H1 (cell line): ENCODE measurements around the gene SEMA3E. TPM values are rescaled to one million over a fixed set of nuclear protein-coding genes. Genes with fewer than 3 reads are reported as not detected.

Experiments used
- CTCF ChIA-PET: fragments of 300-600 bp; sonication (Branson Sonifier 250); formaldehyde crosslinking; loops from one replicate; lab custom pipeline; 2021; ENCODE audit not compliant: partially characterized antibody; lab: Charles Lee
- POLR2A ChIA-PET: fragments of 300-600 bp; sonication (Branson Sonifier 250); formaldehyde crosslinking; loops from one replicate; lab custom pipeline; 2021; ENCODE audit warnings: inconsistent platforms; ENCODE audit not compliant: partially characterized antibody; lab: Charles Lee
- DNase-seq, 2 experiments: peaks; one replicate each; pipeline versions ENCODE4 v3.0.0 to v3.0.0-alpha.2; 2010 to 2022; ENCODE audit warnings: low spot score in 2 of 2, low read depth in 1 of 2, mixed read lengths in 1 of 2
- FAIRE-seq: peaks from 2 replicates; lab custom pipeline; 2011; peaks lifted over from hg19 to GRCh38; lab: Jason Lieb, UNC
- H2AFZ ChIP-seq: 2 replicates; pipeline ENCODE4 v1.8.1; 2012; ENCODE audit warnings: low read length, inconsistent platforms
- H2AK5ac ChIP-seq: 2 replicates; pipeline ENCODE4 v1.6.1; 2013; ENCODE audit warnings: low read depth, low read length
- H2BK120ac ChIP-seq: replicated peaks from 2 replicates; pipeline ENCODE3; 2013; ENCODE audit warnings: low read depth, low read length, inconsistent platforms
- H2BK12ac ChIP-seq: 2 replicates; pipeline ENCODE4 v1.6.1; 2013; ENCODE audit warnings: low read depth, low read length
- H2BK15ac ChIP-seq: 2 replicates; pipeline ENCODE4 v1.6.1; 2013; ENCODE audit warnings: low read length
- H2BK20ac ChIP-seq: 2 replicates; pipeline ENCODE4 v1.6.1; 2013; ENCODE audit warnings: low read length
- H2BK5ac ChIP-seq: 2 replicates; pipeline ENCODE4 v1.6.1; 2013; ENCODE audit warnings: low read depth, low read length
- H3K14ac ChIP-seq: 2 replicates; pipeline ENCODE4 v1.6.1; 2013; ENCODE audit warnings: inconsistent platforms; ENCODE audit not compliant: insufficient read length
- H3K18ac ChIP-seq: 2 replicates; pipeline ENCODE4 v1.6.1; 2013; ENCODE audit warnings: low read length; ENCODE audit errors: extremely low read depth
- H3K23ac ChIP-seq: 2 replicates; pipeline ENCODE4 v1.6.1; 2013; ENCODE audit warnings: inconsistent platforms; ENCODE audit not compliant: insufficient read length
- H3K23me2 ChIP-seq: 2 replicates; pipeline ENCODE4 v1.6.1; 2013; ENCODE audit warnings: low read depth, low read length
- H3K27ac ChIP-seq: 2 replicates; pipeline ENCODE4 v1.6.1; 2011; ENCODE audit warnings: low read depth, low read length, inconsistent platforms
- H3K27me3 ChIP-seq, 4 experiments: replicated peaks in 1 of 4; 1 replicate in 1 of 4; 2 replicates in 3 of 4; pipeline versions ENCODE4 v1.6.1 to v1.8.1; 2011 to 2013; ENCODE audit warnings: low read length in 3 of 4, mild to moderate bottlenecking in 3 of 4, inconsistent platforms in 2 of 4, mixed read lengths in 2 of 4, moderate library complexity in 1 of 4; ENCODE audit not compliant: control insufficient read depth in 3 of 4, insufficient read depth in 3 of 4; ENCODE audit errors: extremely low read depth in 1 of 4
- H3K36me3 ChIP-seq, 4 experiments: 2 replicates each; pipeline versions ENCODE4 v1.6.1 to v1.8.1; 2011 to 2013; ENCODE audit warnings: mild to moderate bottlenecking in 4 of 4, low read length in 3 of 4, moderate library complexity in 2 of 4, control low read depth in 1 of 4, inconsistent platforms in 1 of 4; ENCODE audit not compliant: insufficient read depth in 4 of 4, control insufficient read depth in 2 of 4
- H3K4ac ChIP-seq: replicated peaks from 2 replicates; pipeline ENCODE3; 2013; ENCODE audit warnings: low read length, low read depth, mixed read lengths, inconsistent platforms; ENCODE audit not compliant: insufficient read length
- H3K4me1 ChIP-seq, 4 experiments: replicated peaks in 1 of 4; 1 replicate in 1 of 4; 2 replicates in 3 of 4; pipeline versions ENCODE4 v1.6.1 to v1.8.1; 2011 to 2013; ENCODE audit warnings: low read length in 3 of 4, inconsistent platforms in 2 of 4, mixed read lengths in 1 of 4; ENCODE audit not compliant: insufficient read depth in 4 of 4, control insufficient read depth in 3 of 4
- H3K4me2 ChIP-seq, 2 experiments: 2 replicates each; pipeline versions ENCODE4 v1.6.1 to v1.8.1; 2011 to 2013; ENCODE audit warnings: low read depth in 2 of 2, low read length in 2 of 2, control low read depth in 1 of 2, inconsistent platforms in 1 of 2, mild to moderate bottlenecking in 1 of 2; ENCODE audit not compliant: insufficient read depth in 1 of 2
- H3K4me3 ChIP-seq, 4 experiments: fragments of 200-600, 300-600 bp in 1 of 4; sonication (generic), shearing (Covaris generic), sonication (Bioruptor Twin) in 1 of 4; 2 replicates each; pipeline versions ENCODE4 v1.5.1 to v1.8.1; 2011 to 2016; ENCODE audit warnings: low read length in 4 of 4, low read depth in 3 of 4, control low read depth in 2 of 4, inconsistent platforms in 2 of 4, mild to moderate bottlenecking in 2 of 4, mixed read lengths in 1 of 4, moderate library complexity in 1 of 4; ENCODE audit not compliant: insufficient read depth in 2 of 4; ENCODE audit errors: extremely low read depth in 1 of 4
- H3K56ac ChIP-seq: replicated peaks from 2 replicates; pipeline ENCODE3; 2013; ENCODE audit warnings: low read depth, mild to moderate bottlenecking, mixed read lengths, low read length, inconsistent platforms; ENCODE audit not compliant: insufficient read length
- H3K79me1 ChIP-seq: 2 replicates; pipeline ENCODE4 v1.6.1; 2013; ENCODE audit warnings: low read depth, low read length, control low read depth
- H3K79me2 ChIP-seq, 2 experiments: 2 replicates each; pipeline versions ENCODE4 v1.6.1 to v1.8.1; 2012 to 2013; ENCODE audit warnings: low read length in 2 of 2, mild to moderate bottlenecking in 2 of 2, inconsistent platforms in 1 of 2; ENCODE audit not compliant: insufficient read depth in 2 of 2, control insufficient read depth in 1 of 2
- H3K9ac ChIP-seq, 4 experiments: replicated peaks in 1 of 4; 1 replicate in 1 of 4; 2 replicates in 3 of 4; pipeline versions ENCODE4 v1.6.1 to v1.8.1; 2011 to 2013; ENCODE audit warnings: low read depth in 3 of 4, low read length in 3 of 4, control low read depth in 2 of 4, mild to moderate bottlenecking in 2 of 4, moderate library complexity in 2 of 4, inconsistent platforms in 1 of 4; ENCODE audit errors: extremely low read depth in 1 of 4
- H3K9me3 ChIP-seq, 2 experiments: 2 replicates each; pipeline versions ENCODE4 v1.6.1 to v1.8.1; 2012 to 2013; ENCODE audit warnings: mild to moderate bottlenecking in 2 of 2, moderate library complexity in 2 of 2, control low read depth in 1 of 2, inconsistent platforms in 1 of 2, low read depth in 1 of 2, low read length in 1 of 2, mixed read lengths in 1 of 2; ENCODE audit not compliant: insufficient read depth in 2 of 2
- H4K20me1 ChIP-seq, 2 experiments: replicated peaks in 1 of 2; 2 replicates each; pipeline versions ENCODE3 to v1.8.1; 2011 to 2013; ENCODE audit warnings: inconsistent platforms in 2 of 2, low read length in 2 of 2, mild to moderate bottlenecking in 1 of 2; ENCODE audit not compliant: insufficient read depth in 2 of 2, control insufficient read depth in 1 of 2
- H4K5ac ChIP-seq: 2 replicates; pipeline ENCODE4 v1.6.1; 2013; ENCODE audit warnings: low read length, low read depth, mixed read lengths, inconsistent platforms; ENCODE audit not compliant: insufficient read length
- H4K8ac ChIP-seq: 2 replicates; pipeline ENCODE4 v1.8.0; 2013; ENCODE audit warnings: mild to moderate bottlenecking, moderate library complexity, low read length, inconsistent platforms; ENCODE audit not compliant: insufficient read depth; ENCODE audit errors: extremely low read depth
- H4K91ac ChIP-seq: replicated peaks from 2 replicates; pipeline ENCODE3; 2013; ENCODE audit warnings: low read length, mixed read lengths, inconsistent platforms; ENCODE audit not compliant: insufficient read length
- EGR1 ChIP-seq: IDR thresholded peaks from 2 replicates; pipeline ENCODE4 v1.6.1; 2011; ENCODE audit warnings: low read depth, low read length, borderline replicate concordance
- RXRA ChIP-seq: IDR thresholded peaks from 2 replicates; pipeline ENCODE4 v1.6.1; 2011; ENCODE audit warnings: low read depth, mild to moderate bottlenecking, low read length, moderate library complexity; ENCODE audit not compliant: insufficient read depth
- WGBS, 2 experiments: shearing (Covaris generic) in 1 of 2; methylation state at CpG; one replicate each; pipeline versions ENCODE4 v1.1.6 to v1.1.7; 2013 to 2015; ENCODE audit warnings: low lambda C conversion rate in 2 of 2, mixed read lengths in 2 of 2, inconsistent platforms in 1 of 2, low coverage in 1 of 2, missing lambda C conversion rate in 1 of 2; ENCODE audit not compliant: insufficient replicate concordance in 2 of 2, insufficient coverage in 1 of 2, insufficient read length in 1 of 2; ENCODE audit errors: extremely low coverage in 1 of 2, missing lambda C conversion rate in 1 of 2; 5-methylcytosine and 5-hydroxymethylcytosine counted together
- polyA plus RNA-seq, 7 experiments: library from polyadenylated mRNA; depleted of rRNA in 3 of 7; stranded (reverse) in 5 of 7; unstranded in 2 of 7; fragments of >200 nt in 5 of 7; fragments of 200-250 nt in 2 of 7; gene quantifications; 1 replicate in 5 of 7; 2 replicates in 1 of 7; 4 replicates in 1 of 7; pipeline versions ENCODE4 v1.2.1 to v1.2.3, GENCODE V29; 2011 to 2013; ENCODE audit warnings: missing spikeins in 2 of 7, mixed read lengths in 2 of 7
- total RNA-seq: library from RNA; stranded (reverse); fragmentation: NEBNext Ultra II Directional; extraction: Animal tissue kit (Norgen Biotek cat#: 25700); gene quantifications from 2 replicates; pipeline ENCODE4 v1.2.1, GENCODE V29; 2021
- TF ChIP-seq, protein P1 (sequence below): IDR thresholded peaks from 2 replicates; pipeline ENCODE4 v1.6.1; 2011; ENCODE audit warnings: low read length, improper control_type of control experiment

The SEMA3E gene
- total and polyA plus RNA-seq, 2 of the 8 experiments (the other 6 are each of a cell fraction or from before 2014, with no cell fraction given) = 0.93 to 0.94 TPM

DNA sequence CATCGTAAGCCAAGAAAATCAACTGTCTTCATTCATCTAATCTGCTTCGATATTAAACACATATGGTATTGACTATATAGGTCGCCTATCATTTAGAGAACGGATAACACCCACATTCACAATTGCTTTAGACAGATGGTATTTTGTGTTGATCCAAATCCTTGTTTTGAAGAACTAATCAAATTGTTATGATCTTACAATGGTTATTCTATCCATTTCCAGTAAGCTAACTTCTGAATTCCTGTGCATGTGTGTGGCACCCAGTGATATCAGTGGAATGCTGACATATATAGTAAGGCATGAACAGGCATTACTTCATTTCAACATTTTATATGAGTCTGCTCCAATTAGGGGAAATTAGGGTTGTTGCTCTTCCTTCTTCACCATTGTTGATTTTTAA is 98.8 kb downstream of the SEMA3E start:
- no peak overlapping the region for H2BK120ac ChIP-seq
- H4K8ac ChIP-seq = no peak overlapping the region
- no peak overlapping the region for H3K18ac ChIP-seq
- H4K91ac ChIP-seq = no peak overlapping the region
- no peak overlapping the region for H2BK12ac ChIP-seq
- no peak overlapping the region for H2BK15ac ChIP-seq
- FAIRE-seq (no peak), DNase-seq (no peak)
- POLR2A ChIA-PET = no interaction called here
- H3K4me3 ChIP-seq = no peak overlapping the region
- H3K27me3 ChIP-seq = no peaks in the 10 kb centered on the region
- no peaks in the 10 kb centered on the region for H3K23me2 ChIP-seq
- H3K4ac ChIP-seq = no peak overlapping the region
- H3K4me2 ChIP-seq = no peak overlapping the region
- H3K27ac ChIP-seq = no peak overlapping the region
- H3K56ac ChIP-seq = no peak overlapping the region
- no peaks in the 10 kb centered on the region; a peak in 1 of 7 replicates for H3K4me1 ChIP-seq
- no peaks in the 10 kb centered on the region for H3K79me2 ChIP-seq
- H3K79me1 ChIP-seq = no peaks in the 10 kb centered on the region
- H3K14ac ChIP-seq = no peak overlapping the region
- H4K20me1 ChIP-seq = no peaks in the 10 kb centered on the region
- no peak overlapping the region for H2AK5ac ChIP-seq
- no peak overlapping the region for H2BK5ac ChIP-seq
- TF ChIP-seq EGR1 (no peak), RXRA (no peak)
- TF ChIP-seq, protein P1, sequence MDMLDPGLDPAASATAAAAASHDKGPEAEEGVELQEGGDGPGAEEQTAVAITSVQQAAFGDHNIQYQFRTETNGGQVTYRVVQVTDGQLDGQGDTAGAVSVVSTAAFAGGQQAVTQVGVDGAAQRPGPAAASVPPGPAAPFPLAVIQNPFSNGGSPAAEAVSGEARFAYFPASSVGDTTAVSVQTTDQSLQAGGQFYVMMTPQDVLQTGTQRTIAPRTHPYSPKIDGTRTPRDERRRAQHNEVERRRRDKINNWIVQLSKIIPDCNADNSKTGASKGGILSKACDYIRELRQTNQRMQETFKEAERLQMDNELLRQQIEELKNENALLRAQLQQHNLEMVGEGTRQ = no peak
- H3K23ac ChIP-seq = no peak overlapping the region
- no peak overlapping the region for H2AFZ ChIP-seq
- H3K9ac ChIP-seq = no peak overlapping the region
- no peaks in the 10 kb centered on the region for H3K36me3 ChIP-seq
- no peaks in the 10 kb centered on the region for H3K9me3 ChIP-seq
- H4K5ac ChIP-seq = no peak overlapping the region
- WGBS, 2 experiments = 92% methylated on average over 4 of the region's 4 CpGs; no CpG with 5 or more reads in 1 of the 2 experiments
- no peak overlapping the region for H2BK20ac ChIP-seq
- CTCF ChIA-PET = no interaction called here
